ENCODE results near the gene TANC1.

Gene TANC1

GRCh38 chr2:158934170-158934569 is 34.3 kb upstream of the TANC1 start:
- Histone ChIP-seq H3K4me1 (ENCODE audit: control insufficient read depth, insufficient read depth, low read length) (no peaks in the 10 kb centered on the region), H3K27ac (ENCODE audit: insufficient read depth, low read depth, low read length, poor library complexity, severe bottlenecking) (no peak overlapping the region), H3K4me3 (ENCODE audit: insufficient read depth, low read depth, low read length) (no peak overlapping the region), H3K9me3 (ENCODE audit: control insufficient read depth, low read length) (no peaks in the 10 kb centered on the region), H3K36me3 (ENCODE audit: control insufficient read depth, insufficient read depth, low read length) (no peaks in the 10 kb centered on the region), H3K27me3 (ENCODE audit: control insufficient read depth, insufficient read depth, low read length, poor library complexity, severe bottlenecking) (no peaks in the 10 kb centered on the region)
- 92 to 100% methylated on average over 1 to 2 of the region's 2 CpGs for WGBS, 2 experiments

DNA sequence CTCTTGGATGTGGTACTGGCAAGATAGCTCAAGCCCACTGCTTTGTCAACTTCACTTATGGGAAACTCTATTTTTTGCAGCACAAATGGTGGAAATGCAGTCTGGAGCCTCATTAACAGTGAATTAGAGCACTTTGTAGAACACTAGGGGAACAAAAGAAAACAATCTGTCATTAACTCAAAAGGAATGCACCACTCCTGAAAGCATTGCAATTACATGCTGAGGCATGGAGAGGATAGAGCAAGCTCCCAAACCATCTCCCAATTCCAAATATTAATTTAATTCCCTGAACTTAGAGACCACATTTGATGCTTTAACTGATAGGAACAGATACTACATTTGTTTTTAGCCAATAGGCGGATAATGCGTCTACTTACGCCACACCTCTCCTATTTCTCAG is 32.8 kb upstream of the TANC1 start:
- no peaks in the 10 kb centered on the region for H3K27me3 ChIP-seq (ENCODE audit: control insufficient read depth, insufficient read depth, low read length, poor library complexity, severe bottlenecking)
- WGBS, 2 experiments: 95 to 96% methylated on average over 3 of the region's 3 CpGs

GRCh38 chr2:158936978-158937377 is 31.5 kb upstream of the TANC1 start:
- 91 to 98% methylated on average over 2 of the region's 2 CpGs for WGBS, 2 experiments
- no peaks in the 10 kb centered on the region for H3K9me3 ChIP-seq (ENCODE audit: control insufficient read depth, low read length)
- no peaks in the 10 kb centered on the region for H3K36me3 ChIP-seq (ENCODE audit: control insufficient read depth, insufficient read depth, low read length)
- no peaks in the 10 kb centered on the region for H3K4me1 ChIP-seq (ENCODE audit: control insufficient read depth, insufficient read depth, low read length)
- H3K4me3 ChIP-seq (ENCODE audit: insufficient read depth, low read depth, low read length): no peak overlapping the region
- no peaks in the 10 kb centered on the region for H3K27me3 ChIP-seq (ENCODE audit: control insufficient read depth, insufficient read depth, low read length, poor library complexity, severe bottlenecking)
- H3K27ac ChIP-seq (ENCODE audit: insufficient read depth, low read depth, low read length, poor library complexity, severe bottlenecking): no peak overlapping the region

More for the DNA sequence above, 32.8 kb upstream of the TANC1 start:
- H3K9me3 ChIP-seq (ENCODE audit: control insufficient read depth, low read length): no peaks in the 10 kb centered on the region
- no peak overlapping the region for H3K27ac ChIP-seq (ENCODE audit: insufficient read depth, low read depth, low read length, poor library complexity, severe bottlenecking)
- no peaks in the 10 kb centered on the region for H3K36me3 ChIP-seq (ENCODE audit: control insufficient read depth, insufficient read depth, low read length)
- no peak overlapping the region for H3K4me3 ChIP-seq (ENCODE audit: insufficient read depth, low read depth, low read length)
- no peaks in the 10 kb centered on the region for H3K4me1 ChIP-seq (ENCODE audit: control insufficient read depth, insufficient read depth, low read length)

DNA sequence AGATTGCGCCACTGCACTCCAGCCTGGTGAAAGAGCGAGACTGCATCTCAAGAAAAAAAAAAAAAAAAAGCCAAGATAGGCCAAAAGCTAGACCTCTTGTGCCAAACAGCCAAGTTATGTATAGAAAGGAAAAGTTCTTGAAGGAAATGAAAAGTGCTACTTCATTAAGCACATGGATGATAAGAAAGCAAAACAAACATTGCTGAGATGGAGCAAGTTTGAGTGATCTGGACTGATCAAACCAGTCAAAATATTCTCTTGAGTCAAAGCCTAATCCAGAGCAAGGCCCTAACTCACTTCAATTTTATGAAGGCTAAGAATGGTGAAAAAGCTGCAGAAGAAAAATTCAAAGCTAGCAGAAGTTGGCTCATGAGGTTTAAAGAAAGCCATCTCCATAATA is 28.1 kb upstream of the TANC1 start:
- H3K36me3 ChIP-seq (ENCODE audit: control insufficient read depth, insufficient read depth, low read length): no peaks in the 10 kb centered on the region
- H3K9me3 ChIP-seq (ENCODE audit: control insufficient read depth, low read length): no peaks in the 10 kb centered on the region
- H3K27me3 ChIP-seq (ENCODE audit: control insufficient read depth, insufficient read depth, low read length, poor library complexity, severe bottlenecking): no peaks in the 10 kb centered on the region
- H3K27ac ChIP-seq (ENCODE audit: insufficient read depth, low read depth, low read length, poor library complexity, severe bottlenecking): no peak overlapping the region
- no peaks in the 10 kb centered on the region for H3K4me1 ChIP-seq (ENCODE audit: control insufficient read depth, insufficient read depth, low read length)
- 78 to 88% methylated on average over 2 of the region's 2 CpGs for WGBS, 2 experiments
- H3K4me3 ChIP-seq (ENCODE audit: insufficient read depth, low read depth, low read length): no peak overlapping the region

- Histone ChIP-seq H3K4me1 (ENCODE audit: control insufficient read depth, insufficient read depth, low read length) (no peaks in the 10 kb centered on the region), H3K27ac (ENCODE audit: insufficient read depth, low read depth, low read length, poor library complexity, severe bottlenecking) (no peak overlapping the region), H3K36me3 (ENCODE audit: control insufficient read depth, insufficient read depth, low read length) (no peaks in the 10 kb centered on the region), H3K4me3 (ENCODE audit: insufficient read depth, low read depth, low read length) (no peak overlapping the region), H3K27me3 (ENCODE audit: control insufficient read depth, insufficient read depth, low read length, poor library complexity, severe bottlenecking) (no peaks in the 10 kb centered on the region), H3K9me3 (ENCODE audit: control insufficient read depth, low read length) (no peaks in the 10 kb centered on the region)
- 92 to 94% methylated on average over 4 of the region's 4 CpGs for WGBS, 2 experiments
These were observed 24.5 kb upstream of the TANC1 start for GRCh38 chr2:158943973-158944372.

DNA sequence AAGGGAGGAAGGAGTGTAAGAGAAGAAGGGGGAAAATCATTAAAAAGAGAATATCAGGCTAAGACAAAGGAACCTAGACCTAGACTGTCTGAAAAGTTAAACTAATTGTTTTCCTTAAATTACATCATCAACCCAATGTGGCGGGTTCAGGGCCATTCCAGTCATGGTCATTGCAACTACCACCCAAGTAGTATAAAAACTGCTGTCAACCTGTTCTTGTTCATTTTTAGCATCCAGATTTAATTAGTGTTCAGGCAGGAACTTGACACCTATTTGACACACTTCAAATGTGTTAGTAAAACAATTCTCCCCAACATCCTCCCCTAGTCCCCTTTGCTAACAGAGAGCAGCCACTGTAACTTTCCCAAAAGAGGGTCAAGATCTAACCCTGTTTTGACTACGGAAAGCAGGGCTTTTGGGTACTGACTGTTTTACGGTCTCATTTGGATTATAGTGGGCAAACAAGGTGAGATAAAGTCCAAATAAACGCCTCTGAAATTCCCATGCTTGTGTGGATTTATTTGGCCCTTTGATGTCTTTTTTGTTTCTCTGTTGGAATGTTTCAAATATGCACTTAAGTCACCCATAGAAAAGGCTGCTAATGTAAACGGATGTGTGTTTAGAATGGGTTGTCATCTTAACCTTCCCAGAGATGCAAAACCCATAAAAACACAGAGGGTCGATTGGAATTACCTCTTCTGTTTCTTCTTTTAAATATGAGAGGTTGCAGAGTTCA is 19.3 kb upstream of the TANC1 start:
- Histone ChIP-seq H3K9me3 (ENCODE audit: control insufficient read depth, low read length) (no peaks in the 10 kb centered on the region), H3K27ac (ENCODE audit: insufficient read depth, low read depth, low read length, poor library complexity, severe bottlenecking) (no peak overlapping the region), H3K4me3 (ENCODE audit: insufficient read depth, low read depth, low read length) (no peak overlapping the region), H3K36me3 (ENCODE audit: control insufficient read depth, insufficient read depth, low read length) (no peaks in the 10 kb centered on the region), H3K4me1 (ENCODE audit: control insufficient read depth, insufficient read depth, low read length) (no peaks in the 10 kb centered on the region), H3K27me3 (ENCODE audit: control insufficient read depth, insufficient read depth, low read length, poor library complexity, severe bottlenecking) (no peaks in the 10 kb centered on the region)
- 85 to 91% methylated on average over 5 to 6 of the region's 6 CpGs for WGBS, 2 experiments

DNA sequence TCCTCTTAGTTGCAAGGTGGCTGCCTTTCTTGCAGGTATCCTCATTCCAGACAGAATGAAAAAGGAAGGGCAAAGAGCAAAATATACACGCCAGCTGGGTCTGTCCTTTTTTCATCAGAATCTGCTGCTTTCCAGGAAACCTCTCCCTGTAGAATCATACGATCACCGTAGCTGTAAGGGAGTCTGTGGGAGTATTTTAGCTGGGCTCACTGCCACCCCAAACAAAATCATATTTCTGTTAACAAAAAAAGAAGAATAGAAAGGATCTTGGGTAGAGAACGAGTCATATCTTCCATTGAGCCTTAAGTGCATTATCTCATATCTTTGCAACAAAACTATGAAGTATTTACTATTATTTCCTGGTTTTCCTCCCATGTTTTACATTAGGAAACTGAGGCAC is 15.0 kb upstream of the TANC1 start:
- no peaks in the 10 kb centered on the region for H3K36me3 ChIP-seq (ENCODE audit: control insufficient read depth, insufficient read depth, low read length)
- 87 to 95% methylated on average over 4 of the region's 4 CpGs for WGBS, 2 experiments
- no peaks in the 10 kb centered on the region for H3K27me3 ChIP-seq (ENCODE audit: control insufficient read depth, insufficient read depth, low read length, poor library complexity, severe bottlenecking)
- no peak overlapping the region for H3K4me3 ChIP-seq (ENCODE audit: insufficient read depth, low read depth, low read length)
- no peaks in the 10 kb centered on the region for H3K4me1 ChIP-seq (ENCODE audit: control insufficient read depth, insufficient read depth, low read length)
- H3K9me3 ChIP-seq (ENCODE audit: control insufficient read depth, low read length): no peaks in the 10 kb centered on the region
- H3K27ac ChIP-seq (ENCODE audit: insufficient read depth, low read depth, low read length, poor library complexity, severe bottlenecking): no peak overlapping the region

DNA sequence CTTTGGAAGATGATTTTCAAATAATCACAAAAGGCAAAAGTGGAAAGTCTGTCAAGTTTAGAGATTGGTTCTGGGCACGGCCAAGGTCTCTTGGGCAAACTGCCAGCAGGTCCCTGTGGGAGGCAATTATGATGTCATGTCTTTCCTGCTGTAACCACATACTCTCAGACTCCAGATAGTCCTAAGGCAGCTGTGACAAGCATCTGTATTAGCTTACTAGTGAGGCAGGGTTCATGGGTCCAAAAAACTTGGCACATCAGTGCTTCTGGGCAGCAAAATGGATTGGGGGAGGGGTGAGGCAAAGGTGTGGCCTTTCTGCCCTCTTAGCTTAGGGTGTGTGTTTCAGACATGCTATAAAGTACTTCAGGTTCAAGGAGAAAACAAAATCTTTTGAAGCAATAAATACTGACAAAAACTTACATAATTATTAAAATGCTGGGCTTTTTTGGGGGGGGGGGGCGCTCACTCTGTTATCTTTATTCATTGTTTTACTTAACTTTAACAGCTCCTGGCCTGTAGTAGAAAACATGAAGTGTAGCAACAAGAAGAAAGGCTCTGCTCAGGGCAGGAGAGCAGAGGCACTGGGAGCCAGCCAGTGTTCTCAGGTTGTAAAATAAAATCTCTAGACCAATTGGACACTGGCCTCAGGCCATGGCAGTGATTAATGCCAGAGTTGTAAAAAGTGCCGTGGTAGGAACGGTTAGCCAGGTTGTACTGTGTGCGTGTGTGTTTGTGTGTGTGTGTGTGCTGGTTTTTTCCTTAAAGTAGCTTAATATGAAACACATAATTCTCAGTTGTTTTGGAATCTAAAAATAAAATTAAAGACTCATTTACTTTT is 14.3 kb upstream of the TANC1 start:
- Histone ChIP-seq H3K4me1 (ENCODE audit: control insufficient read depth, insufficient read depth, low read length) (no peaks in the 10 kb centered on the region), H3K27me3 (ENCODE audit: control insufficient read depth, insufficient read depth, low read length, poor library complexity, severe bottlenecking) (no peaks in the 10 kb centered on the region), H3K27ac (ENCODE audit: insufficient read depth, low read depth, low read length, poor library complexity, severe bottlenecking) (no peak overlapping the region), H3K36me3 (ENCODE audit: control insufficient read depth, insufficient read depth, low read length) (no peaks in the 10 kb centered on the region), H3K9me3 (ENCODE audit: control insufficient read depth, low read length) (no peaks in the 10 kb centered on the region), H3K4me3 (ENCODE audit: insufficient read depth, low read depth, low read length) (no peak overlapping the region)
- WGBS, 2 experiments: 85 to 91% methylated on average over 4 of the region's 5 CpGs

DNA sequence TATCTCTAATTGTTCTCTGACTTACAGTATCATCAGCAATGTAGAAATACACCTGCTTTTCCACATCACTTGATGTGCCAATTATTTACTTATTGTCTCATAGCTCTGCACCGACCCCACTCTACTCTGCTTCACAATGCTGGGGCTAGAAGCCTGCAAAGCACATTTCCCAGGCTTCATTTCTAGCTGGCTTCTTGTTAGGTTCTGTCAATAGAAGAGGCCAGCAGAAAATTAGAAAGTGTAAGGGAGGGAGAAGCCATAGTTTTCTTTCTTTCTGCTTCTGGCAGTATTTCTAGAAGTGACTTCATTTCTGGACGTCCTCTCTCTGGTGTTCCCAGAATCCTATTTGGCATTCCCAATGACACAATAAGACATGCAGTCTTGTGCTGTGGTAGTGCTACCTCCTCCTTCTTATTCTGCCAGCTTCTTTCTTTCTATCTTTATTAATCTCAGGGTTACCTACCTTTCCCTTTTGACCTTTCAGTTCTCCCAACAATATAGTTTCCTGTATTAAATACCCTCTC is 12.5 kb upstream of the TANC1 start:
- no peaks in the 10 kb centered on the region for H3K4me1 ChIP-seq (ENCODE audit: control insufficient read depth, insufficient read depth, low read length)
- H3K36me3 ChIP-seq (ENCODE audit: control insufficient read depth, insufficient read depth, low read length): no peaks in the 10 kb centered on the region
- H3K9me3 ChIP-seq (ENCODE audit: control insufficient read depth, low read length): no peaks in the 10 kb centered on the region
- H3K27ac ChIP-seq (ENCODE audit: insufficient read depth, low read depth, low read length, poor library complexity, severe bottlenecking): no peak overlapping the region
- no peak overlapping the region for H3K4me3 ChIP-seq (ENCODE audit: insufficient read depth, low read depth, low read length)
- WGBS, 2 experiments: 88 to 93% methylated on average over 2 of the region's 2 CpGs
- H3K27me3 ChIP-seq (ENCODE audit: control insufficient read depth, insufficient read depth, low read length, poor library complexity, severe bottlenecking): no peaks in the 10 kb centered on the region

DNA sequence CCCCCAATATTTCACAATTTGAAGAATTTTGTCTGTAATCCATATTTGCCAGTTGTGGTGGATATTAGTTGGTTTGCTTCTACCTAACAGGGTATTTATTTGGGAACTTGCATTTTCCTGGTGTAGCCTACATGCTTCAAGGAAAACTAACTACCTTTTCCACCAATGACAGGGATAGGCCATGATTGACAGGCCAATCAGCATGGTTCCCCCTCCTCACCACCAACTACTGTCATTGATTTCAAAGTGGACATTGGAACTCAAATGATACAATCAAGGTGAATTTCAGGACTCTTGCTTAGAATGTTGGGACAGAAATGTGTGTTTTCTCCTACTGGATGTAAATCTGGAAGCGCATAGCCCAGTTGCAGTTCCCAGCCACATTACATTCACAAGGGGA is 10.1 kb upstream of the TANC1 start:
- no peaks in the 10 kb centered on the region for H3K9me3 ChIP-seq (ENCODE audit: control insufficient read depth, low read length)
- no peak overlapping the region for H3K27ac ChIP-seq (ENCODE audit: insufficient read depth, low read depth, low read length, poor library complexity, severe bottlenecking)
- no peak overlapping the region for H3K4me3 ChIP-seq (ENCODE audit: insufficient read depth, low read depth, low read length)
- 100% methylated on average over 1 of the region's 1 CpG for WGBS, 2 experiments
- no peaks in the 10 kb centered on the region for H3K36me3 ChIP-seq (ENCODE audit: control insufficient read depth, insufficient read depth, low read length)
- H3K4me1 ChIP-seq (ENCODE audit: control insufficient read depth, insufficient read depth, low read length): peaks cover 10% of the 10 kb centered on the region
- H3K27me3 ChIP-seq (ENCODE audit: control insufficient read depth, insufficient read depth, low read length, poor library complexity, severe bottlenecking): no peaks in the 10 kb centered on the region

Data from ectodermal cell (in vitro differentiated cells).